NCI-H128 (cell line): ENCODE results near the gene LSM14B.
"Not testable (repeated sequence)": the region's sequence is repeated elsewhere in the genome, so short reads cannot be mapped to it uniquely, and the experiment has no call there.

Experiments
- DNase-seq: peaks from one replicate; lab custom pipeline; 2025; ENCODE audit not compliant: unreplicated experiment; lab: John Stamatoyannopoulos, UW

Gene LSM14B

DNA sequence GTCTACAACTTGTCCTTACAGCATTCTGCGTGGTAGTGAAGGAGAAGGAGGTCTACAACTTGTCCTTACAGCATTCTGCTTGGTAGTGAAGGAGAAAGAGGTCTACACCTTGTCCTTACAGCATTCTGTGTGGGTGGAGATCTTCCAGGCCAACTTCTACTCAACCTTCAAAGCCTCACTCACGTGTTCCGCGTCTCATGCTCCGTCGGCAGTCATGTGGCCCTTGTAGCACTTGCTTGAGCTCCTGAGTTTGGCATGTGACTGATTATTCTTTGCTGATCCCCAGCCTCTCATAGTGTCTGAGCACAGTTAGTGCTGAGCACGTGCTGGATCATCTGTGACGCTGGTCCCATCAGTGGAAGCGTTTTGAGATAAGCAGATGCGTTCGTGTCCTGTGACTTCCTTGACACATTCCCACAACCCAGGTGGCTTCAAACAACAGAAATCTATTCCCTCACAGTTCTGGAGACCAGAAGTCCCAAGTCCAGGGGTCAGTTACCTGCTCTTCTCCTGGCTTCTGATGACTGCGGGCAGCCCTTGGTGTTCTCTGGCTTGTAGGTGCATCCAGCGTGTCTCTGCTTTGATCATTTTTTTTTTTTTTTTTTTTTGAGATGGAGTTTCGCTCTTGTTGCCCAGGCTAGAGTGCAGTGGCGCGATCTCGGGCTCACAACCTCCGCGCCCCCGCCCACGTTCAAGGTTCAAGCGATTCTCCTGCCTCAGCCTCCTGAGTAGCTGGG lies 23.9 kb downstream of the LSM14B start:
- DNase-seq: no peak

GRCh38 chr20:62147125-62147524 lies 24.9 kb downstream of the LSM14B start:
- DNase-seq: no peak

DNA sequence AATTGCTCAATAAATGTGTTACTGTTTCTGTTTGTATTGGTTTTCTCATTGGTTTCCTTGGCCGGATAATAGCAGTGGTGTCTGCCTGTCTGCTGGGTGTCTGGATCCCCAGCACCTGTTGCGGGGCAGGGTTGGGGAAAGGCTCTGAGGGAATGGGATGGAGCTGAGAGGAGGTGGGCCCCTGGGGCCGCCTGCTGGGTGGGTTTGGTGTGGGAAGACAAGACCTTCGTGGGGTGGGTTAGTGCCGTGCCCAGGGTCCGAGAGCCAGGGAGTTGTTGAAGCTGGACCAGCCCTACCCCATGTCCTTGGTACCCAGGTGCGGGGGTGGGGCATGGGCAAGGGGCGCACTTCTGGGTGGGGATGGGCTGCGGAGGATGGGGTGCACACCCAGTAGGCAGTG lies 25.3 kb downstream of the LSM14B start:
- no peak for DNase-seq

- not testable (repeated sequence) for DNase-seq
Measured at GRCh38 chr20:62148383-62148782, 26.1 kb downstream of the LSM14B start.

DNA sequence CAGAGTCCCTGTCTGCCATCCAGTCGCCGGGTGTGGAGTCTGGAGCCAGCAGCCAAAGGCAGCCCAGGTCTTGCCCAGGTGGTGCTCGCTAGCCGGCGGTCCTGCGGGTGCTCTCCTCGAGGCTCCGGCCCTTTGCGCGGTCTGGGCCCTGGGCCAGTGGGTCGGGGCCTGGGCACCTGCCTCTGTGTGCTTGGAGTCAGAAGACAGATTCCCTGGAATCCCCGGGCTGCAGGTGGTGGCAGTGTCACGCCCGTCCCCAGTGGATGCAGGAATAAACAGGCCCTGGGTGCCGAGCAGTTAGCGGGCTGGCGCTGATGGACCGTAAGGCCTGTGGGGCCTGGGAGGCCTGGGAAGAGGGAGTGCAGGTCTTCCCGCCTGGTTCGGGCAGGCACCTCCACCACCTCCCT lies 26.6 kb downstream of the LSM14B start:
- DNase-seq: no peak

- no peak for DNase-seq
Measured at GRCh38 chr20:62149532-62150309, 27.4 kb downstream of the LSM14B start.

DNA sequence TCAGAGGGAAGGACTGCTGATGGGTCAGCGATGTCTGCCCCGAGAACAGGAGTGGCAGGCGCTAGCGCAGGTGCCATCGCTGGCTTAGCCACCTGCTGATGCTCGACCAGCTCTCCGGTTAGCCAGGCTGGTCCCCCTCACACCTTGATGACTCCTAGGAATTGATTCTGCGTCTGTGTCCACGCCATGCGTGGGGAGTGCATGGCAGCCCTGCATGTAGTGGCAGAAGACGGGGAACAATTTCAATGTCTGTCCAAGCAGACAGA lies 28.0 kb downstream of the LSM14B start:
- no peak for DNase-seq

DNA sequence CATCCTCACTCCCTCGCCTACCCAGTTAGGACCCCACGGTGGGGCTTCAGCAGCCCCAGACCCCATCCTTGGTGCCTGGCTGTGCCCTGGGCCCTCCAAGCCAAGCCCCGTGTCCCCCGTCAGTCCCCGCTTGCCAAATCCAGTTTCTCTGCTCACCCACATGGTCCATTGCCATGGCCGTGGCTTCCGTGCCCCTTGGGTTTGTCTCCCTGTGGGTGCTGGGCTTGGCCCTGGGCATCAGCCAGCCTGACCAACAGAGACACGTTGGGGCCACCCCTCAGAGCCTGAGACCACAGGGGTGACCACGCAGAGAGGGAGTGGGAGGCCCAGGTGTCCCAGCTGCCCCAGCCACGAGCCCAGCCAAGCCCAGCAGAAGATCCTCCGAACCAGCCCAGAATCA lies 28.9 kb downstream of the LSM14B start:
- DNase-seq: no peak

GRCh38 chr20:62151835-62152364 lies 29.6 kb downstream of the LSM14B start:
- no peak for DNase-seq

- DNase-seq: no peak
Measured at GRCh38 chr20:62155428-62156253, 33.4 kb downstream of the LSM14B start.

GRCh38 chr20:62156254-62156556 lies 33.9 kb downstream of the LSM14B start:
- no peak for DNase-seq

DNA sequence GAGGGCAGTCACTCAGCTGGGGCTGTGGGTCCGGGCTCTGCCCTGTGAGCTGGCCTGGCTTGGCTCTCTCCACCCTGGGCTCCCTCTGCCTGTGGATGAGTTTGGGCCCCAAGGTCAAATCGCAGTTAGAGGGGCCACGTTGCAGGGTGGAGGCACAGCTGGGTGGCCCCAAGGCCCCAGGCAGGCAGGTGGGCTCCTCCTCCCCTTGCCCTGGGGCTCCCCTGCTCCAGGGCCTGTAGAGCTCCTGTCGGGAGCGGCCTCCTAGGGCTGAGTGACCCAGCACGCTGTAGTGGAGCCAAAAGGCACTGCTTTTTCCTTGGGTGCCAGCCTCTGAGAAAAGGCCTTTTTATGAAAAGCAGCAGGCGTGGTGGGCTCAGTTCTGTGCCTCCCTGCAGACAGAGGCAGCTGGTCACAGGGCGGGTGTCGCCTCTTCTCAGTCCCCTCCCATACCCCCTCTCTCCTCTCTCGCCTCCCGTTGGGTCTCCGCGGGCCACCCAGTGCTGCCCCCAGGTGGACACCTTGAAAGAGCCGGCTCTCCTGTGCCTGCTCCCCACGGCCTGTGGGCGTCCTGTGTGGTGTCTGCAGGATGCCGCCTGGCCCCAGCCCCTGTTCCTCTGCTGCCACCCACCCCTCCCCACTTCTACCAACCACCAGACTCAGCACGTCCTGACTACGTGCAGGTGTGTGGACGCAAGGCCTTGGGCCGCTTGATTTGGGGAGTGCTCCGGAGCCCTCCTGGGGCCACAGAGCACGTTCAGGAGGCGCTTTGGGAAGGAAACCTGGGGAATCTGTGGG lies 34.5 kb downstream of the LSM14B start:
- DNase-seq: no peak

- no peak for DNase-seq
Measured at GRCh38 chr20:62157387-62158087, 35.3 kb downstream of the LSM14B start.

DNA sequence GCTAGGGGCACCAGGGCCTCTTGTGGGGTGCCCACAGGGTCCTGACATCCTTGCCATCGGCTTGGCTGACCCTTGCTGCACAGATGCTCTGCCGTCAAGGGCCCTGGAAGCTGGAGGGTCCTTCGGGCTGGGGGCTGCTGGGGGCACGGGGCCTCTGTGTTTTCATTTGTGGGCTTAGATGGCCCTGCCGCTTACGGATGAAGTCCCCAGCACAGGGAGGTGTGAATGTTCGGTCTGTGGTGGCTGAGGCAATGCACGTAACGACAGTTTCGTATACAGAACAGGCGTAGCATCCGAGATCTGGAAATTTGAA lies 35.8 kb downstream of the LSM14B start:
- DNase-seq: no peak

GRCh38 chr20:62158541-62158940 lies 36.3 kb downstream of the LSM14B start:
- no peak for DNase-seq

- DNase-seq: no peak
Measured at GRCh38 chr20:62159052-62159451, 36.8 kb downstream of the LSM14B start.

DNA sequence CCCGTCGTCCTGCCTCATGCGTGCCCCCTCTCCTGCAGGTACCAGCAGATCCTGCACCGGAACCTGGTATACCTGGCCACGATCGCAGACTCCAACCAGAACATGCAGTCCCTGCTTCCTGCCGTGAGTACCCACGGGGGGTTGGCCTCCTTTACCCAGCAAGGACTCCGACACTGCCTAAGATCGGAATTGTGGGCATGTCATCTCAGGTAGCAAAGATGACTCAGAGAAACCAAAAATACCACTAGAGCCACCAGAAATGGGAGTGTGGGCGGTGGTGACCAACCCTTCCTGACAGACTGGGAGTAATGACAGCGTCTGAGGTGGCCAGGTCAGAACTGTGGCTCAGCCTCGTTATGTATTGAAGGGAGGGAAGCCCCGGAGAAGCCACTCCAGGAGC lies 37.6 kb downstream of the LSM14B start:
- DNase-seq: no peak

DNA sequence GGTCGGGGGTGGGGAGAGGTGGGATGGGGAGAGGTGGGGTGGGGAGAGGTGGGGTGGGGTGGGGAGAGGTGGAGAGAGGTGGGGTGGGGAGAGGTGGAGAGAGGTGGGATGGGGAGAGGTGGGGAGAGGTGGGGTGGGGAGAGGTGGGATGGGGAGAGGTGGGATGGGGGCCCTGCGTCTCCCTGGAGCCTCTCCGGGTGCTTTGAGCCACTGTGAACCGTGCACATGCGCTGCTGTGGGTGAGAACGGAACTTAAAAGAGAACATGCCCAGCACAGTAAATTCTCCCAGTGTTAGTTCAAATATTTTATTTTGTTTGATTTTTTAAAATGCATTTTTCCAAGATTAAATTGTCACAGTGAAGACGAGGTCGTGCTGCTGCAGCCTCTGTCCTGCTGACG lies 38.0 kb downstream of the LSM14B start:
- DNase-seq: no peak

- no peak for DNase-seq
Measured at GRCh38 chr20:62160876-62161275, 38.6 kb downstream of the LSM14B start.

DNA sequence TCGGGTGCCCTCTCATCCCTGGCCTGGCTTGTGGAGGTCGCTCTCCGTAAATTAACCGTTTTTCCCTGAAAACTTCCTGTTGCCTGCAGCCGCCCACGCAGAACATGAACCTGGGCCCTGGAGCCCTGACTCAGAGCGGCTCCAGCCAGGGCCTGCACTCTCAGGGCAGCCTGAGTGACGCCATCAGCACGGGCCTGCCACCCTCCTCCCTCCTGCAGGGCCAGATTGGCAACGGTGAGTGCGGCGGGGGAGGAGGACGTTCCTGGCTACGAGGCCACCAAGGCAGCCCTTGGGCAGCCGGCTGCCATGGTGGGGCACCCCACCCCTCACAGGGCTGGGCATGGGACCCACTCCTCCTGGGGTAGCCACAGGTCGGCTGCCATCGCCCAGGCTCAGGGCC lies 39.1 kb downstream of the LSM14B start:
- no peak for DNase-seq
